GM18526 (cell line): ENCODE measurements around the gene FAM83G.

ENCODE experiments used
- POLR2A ChIP-seq: IDR thresholded peaks from 3 replicates; pipeline ENCODE4 v1.6.1; 2011; ENCODE audit not compliant: insufficient read length; ENCODE audit errors: extremely low read depth

The FAM83G gene

DNA sequence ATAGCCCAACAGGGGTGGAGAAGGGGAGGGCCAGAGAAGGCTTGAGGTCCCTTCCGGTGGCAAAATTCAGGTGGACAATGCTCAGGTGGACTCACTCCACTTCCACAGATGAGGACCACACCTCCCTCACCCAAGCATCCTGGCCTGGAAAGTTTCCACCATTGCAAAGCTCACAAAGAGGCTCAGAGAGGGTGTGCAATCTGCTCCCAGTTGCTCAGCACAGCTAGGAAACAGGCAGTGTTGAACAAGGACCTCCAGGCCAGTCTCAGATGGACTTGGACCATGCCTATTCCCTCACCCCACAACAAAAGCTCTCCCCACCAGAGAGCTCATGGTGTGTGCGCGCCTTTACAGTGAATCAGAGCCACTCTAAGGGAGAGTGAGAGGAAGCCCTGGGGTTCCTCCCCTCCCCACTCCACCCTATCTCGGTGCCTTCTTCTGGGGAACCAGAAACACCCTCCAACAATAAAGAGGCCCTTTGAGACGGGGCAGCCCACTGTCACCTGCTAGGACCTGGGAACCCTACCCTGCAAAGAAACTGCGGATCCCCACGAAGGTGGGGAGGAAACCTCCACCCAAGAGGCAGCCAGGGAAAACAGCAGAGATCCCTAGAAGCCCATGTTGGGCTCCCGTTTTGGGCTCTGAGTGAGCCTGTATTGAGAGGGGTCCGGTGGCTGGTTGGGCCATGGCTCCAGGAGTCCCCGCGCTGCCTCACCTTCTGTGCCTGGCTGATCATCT lies 1.6 kb downstream of the FAM83G start:
- no peak for TF ChIP-seq POLR2A

DNA sequence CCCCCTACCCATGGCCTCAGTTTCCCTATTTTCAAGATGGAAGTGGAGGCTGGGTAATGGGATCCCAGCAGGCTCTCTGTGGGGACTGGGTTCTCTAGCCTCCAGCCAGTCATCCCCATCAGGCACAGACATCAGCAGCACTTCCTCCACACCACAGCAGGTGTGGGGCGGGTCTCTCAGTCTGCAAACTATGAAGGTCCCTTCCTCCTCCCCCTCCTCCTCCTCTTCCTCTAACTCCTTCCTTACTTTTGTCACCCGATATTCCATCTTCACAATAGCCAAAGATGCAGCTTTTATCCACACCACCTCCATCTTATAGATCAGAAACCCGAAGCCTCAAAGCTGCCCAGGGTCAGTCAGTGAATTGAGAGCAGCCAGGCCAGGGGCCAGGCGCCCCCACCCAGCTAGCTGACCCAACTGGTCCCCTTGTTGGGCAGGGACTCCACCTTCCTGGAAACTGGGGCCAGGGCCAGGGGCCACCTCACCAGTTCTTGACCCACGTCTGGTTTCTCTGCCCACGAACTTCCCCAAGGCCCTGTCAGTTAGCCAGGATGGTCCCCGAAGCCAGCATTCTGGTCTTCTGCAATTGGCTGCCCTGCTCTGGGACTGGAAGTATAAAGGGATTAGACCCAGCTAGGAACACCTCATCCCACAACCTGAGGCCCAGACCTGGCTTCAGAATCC lies 2.5 kb downstream of the FAM83G start:
- no peak for TF ChIP-seq POLR2A

DNA sequence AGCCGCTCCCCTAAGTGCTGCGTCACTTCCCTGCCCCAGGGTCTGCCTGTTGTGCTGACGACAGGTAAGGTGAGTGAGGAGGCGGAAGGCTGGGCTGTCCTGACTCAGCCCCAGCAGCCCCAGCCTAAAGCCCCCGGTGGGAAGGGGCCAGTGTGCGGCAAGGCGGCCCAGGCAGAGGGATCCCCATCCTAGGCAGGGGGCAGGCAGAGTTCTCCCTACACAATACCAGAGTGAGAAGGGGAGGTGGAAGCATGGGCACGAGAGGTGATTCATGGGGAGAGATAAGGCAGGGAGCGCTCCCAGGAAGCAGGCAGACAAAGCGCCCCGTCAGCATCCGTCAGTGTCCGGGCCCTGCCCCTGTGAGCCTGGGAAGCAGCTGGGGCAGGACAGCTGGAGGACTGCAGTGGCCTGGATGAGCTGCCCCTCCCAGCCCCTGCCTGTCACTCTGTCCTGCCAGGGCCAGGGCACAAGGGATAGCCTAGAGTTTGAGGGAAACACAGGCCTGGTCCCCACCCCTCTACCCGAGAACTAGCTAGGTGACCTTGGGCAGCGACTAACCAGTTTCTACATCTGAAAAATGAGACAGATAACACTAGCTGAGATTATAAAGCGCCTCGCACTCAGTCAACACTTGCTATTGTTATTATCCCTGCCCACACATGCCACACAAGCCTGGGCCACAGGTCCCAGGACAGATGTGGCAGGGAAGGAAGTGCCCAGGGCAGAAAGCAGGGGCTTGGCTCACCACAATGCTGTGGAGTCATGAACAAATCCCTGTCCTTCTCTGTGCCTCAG lies 3.8 kb downstream of the FAM83G start:
- no peak for TF ChIP-seq POLR2A

DNA sequence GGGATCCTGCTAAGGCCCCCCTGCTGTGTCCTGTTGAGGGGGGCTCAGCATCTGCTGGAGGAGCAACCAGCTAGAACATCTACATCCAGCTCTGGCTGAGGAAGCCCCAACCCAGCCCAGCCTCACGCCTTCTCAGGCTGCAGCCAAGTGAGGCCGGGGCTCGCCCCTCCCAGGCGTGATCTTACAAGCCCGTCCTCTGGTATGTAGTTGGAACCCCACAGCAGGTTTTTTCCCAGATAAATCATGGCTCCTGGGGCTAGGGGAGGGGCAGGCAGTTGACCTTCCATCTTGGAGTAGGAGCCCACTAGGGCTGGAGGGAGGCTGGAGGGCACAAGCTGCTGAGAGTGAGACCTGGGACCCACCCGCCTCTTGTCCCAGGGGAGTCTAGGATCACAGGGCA lies 4.7 kb downstream of the FAM83G start:
- no peak for TF ChIP-seq POLR2A

DNA sequence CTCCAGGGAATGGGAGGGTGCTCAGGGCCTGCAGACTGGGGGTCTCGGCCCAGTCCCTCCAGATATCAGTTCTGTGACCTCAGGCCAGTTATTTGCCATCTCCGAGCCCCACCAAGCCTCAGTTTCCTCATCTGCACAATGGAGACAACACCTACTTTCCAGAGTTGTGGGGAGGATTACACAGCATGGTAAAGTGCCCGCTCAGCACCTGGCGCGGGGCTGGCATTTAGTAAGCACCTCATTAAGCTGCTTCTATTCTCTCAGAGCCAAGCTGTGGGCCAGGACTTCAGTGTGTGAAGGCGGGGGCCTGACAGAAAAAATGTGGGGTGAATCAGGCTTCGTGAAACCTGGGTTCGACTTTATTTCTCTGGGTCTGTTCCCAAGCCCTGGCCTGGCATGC lies 5.2 kb downstream of the FAM83G start:
- no peak for TF ChIP-seq POLR2A

DNA sequence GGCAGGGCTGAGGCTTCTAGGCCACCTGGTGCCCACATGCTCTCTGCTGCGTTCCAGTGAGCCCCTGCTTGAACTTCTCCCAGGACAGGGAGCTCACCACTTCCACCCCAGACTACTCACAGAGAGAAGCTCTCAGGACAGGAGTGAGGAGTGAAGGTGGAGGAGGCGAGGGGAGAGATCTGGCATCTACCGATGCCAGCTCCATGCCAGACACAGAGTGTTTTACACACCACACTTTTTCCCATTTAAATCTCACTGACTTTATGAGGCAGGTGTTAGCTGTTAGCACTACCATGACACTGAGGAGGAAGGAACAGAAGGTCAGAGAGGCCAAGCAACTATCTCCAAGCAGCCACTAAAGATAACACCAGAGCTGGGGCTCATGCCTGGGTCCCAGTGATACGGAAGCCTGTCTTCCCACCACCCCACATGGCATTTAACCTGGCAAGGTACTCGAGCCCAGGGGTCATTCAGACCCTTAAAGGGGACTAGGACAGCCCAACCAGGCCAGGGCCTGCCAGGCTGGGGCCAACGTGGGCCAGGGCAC lies 6.8 kb downstream of the FAM83G start:
- no peak for TF ChIP-seq POLR2A

DNA sequence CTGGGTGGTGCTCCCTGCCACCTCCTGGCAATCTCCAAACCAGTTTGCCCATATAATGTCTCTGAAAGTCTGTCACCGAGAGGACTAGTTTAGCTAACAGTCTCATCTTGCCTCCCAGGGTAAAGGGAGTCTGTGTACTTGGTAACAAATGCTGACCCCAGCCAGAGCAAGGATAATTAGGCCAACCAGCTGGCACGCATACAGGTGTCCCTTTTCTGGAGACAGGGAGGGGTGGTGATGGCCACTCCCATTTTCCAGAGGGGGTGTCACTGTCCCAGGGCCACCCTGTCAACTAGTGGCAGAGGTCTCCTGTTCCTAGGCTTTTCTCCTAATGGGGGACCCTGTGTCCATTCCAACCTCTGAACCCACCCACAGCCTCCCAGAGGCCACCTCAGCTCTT lies 8.1 kb downstream of the FAM83G start:
- TF ChIP-seq POLR2A = no peak

DNA sequence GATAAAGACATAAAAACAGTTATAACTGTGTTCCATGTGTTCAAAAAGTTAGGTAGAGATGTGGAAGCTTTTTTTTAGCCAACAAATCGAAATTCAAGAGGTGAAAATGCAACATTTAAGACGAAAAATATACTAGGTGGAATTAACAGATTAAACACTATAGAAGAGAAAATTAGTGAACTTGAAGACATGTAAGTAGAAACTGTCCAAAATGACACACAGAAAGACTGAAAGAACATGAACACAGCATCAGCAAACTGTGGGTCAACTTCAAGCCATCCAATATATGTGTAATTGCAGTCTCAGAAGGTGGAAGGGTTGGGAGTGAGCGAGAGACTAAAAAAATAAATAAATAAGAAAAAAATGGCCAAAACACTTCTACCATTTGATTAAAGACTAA lies 9.3 kb downstream of the FAM83G start:
- no peak for TF ChIP-seq POLR2A

DNA sequence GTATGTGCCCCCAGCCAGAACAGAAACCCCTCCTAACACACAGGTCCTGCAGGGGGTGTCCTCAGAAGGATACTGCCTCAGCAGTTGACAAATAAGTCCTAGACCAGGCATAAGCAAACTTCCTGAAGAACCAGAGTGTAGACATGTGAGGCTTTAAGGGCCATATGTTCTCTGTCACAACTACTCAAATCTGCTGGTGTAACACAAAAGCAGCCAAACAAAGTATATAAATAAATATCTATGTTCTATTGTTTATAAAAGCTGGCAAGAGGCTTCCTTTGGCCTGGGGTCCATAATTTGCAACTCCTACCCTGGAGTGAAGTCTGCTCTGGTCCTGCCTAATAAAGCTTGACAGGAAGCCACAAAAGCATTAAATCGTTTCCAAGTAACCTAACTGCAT lies 9.9 kb downstream of the FAM83G start:
- TF ChIP-seq POLR2A = no peak

DNA sequence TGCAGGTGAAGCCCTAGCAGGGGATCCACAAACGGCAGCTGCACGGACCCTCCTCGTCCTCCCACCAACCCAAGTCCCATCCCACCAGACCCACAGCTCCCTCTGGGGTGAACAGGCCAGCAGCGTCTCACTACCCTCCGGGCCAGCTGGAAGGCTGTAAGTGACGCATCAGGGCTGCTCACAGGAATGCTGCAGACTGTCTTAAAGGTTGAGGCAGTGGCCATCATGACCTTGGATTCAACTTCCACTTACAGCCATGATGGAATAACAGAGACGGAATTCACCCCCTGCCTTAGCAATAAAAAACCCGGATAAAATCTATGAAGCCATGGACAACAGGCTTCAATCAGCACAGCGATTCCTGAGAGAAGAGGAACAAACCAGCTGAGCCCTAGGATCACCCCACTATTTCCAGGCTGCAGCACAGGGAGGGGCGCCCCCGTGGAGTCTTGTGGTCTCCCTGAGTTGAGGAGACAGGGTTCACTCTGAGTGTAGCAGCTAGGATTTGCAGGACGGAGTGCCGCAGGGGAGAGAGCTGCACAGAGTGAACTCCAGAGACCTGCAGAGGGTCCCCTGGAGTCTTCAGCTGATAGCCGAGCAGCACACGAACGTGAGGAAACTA lies 10.5 kb downstream of the FAM83G start:
- no peak for TF ChIP-seq POLR2A

DNA sequence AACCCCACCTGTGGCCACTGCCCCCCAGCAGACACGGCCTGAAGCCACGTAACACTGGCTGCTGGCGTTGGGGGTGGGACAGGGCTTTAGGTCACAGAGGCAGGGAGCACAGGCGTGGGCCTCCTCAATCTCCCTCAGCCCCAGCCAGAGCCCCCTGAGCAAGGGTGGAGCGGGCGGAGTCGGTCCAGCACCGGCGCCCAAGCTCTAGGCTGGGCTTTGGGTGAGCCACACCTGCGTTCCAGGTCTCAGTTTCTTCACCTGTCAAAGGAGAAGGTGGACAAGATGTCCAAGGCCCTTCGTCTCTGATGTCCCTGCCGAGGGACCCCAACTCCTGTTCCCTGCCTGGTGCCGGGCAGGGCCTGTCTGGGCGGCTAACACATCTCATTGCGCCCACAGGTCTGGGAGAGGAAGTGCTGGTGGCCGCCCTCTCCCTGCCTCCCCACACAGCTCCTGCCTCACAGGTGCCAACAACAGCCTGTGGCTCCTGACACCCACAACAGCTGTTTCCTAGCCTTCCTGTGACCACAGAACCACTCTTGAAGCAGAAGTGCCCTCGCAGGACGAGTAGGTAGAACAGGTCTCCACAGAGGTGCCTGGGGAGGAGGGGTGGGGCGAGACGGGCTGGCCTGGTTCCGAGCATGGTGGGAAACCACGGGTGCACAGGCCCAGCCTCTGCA lies 12.0 kb downstream of the FAM83G start:
- no peak for TF ChIP-seq POLR2A

DNA sequence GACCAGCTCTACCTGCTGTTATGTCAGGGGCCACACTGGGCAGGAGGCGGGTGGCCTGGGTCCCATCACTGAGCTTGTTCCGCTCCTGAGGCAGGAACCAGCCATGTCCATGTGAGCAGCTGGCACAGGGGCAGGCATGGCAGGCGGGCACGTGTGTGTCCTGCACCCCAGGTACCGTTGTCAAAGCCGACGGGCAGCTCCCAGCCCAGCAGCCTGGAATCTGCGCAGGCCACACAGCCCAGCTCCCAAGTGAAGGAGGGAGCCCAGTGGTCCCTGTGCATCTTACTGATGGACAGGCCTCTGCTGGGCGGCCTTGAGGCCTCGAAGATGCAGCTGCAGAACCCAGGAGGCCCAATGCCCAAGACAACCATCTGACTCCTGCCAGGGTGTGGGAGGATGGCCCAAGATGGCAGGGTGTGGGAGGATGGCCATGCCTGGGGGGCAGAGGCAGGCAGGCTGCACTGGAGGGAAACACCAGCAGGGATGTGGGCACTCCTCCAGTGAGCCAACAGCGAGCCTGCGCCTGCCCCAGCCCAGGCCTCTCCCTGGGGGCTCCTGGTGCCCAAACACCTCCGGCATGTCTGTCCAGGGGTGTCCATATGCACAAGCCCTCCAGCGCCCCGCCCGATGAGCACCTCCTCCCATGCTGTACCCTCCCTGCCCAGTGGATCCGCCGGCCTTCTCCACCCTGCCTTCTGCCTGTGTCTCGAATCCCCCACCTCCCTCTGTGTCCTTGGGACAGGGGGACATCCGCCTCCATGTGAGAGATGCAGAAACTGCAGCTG lies 12.8 kb downstream of the FAM83G start:
- no peak for TF ChIP-seq POLR2A

DNA sequence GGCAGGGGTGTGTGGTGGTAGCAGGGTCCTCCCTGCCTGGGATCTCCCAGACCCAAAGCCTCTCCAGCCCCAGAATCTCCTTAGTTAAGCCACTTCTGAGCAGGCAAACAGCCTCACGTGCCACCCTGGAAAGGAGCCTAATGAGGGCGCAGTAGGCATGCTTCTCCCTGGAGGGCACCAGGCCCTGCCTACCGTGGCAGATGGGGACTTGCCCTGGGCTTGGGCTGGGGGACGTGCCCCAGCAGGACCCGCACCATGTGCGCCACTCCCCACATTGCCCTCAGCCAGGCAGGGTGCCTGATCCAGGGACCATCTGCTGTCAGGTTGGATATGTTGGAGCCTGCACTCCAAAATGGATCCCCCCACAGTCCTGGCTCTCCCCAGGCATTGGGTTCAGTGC lies 14.2 kb downstream of the FAM83G start:
- TF ChIP-seq POLR2A = no peak

DNA sequence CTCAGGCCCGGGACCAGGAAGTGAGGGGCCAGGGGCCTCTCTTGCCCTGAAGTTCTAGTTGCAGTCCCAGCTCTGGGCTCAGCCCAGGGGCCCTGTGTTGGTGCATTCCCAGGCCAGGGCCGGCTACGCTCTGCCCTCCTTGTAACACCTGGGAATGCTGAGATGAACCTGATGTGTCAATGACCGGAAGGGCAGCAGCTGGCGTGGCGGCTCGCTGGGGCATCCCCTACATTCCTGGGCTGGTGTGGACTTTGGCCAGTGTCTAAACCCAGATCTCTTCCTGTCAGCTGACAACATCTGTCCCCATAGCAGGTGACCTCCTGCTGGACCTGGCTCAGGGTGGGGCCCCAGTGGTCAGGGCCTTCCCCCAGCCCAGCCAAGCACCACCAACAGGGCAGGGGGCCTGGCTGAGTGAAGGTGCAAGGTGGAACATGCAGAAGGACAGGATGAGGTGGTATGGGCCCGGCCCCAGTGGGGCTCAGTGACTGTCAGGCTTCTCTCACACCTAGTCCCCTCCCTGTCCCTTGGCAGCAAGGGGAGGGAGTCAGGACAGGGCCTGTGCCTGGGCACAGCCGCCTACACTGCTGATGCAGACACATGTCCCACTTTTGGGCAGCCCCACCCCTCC lies 15.9 kb downstream of the FAM83G start:
- TF ChIP-seq POLR2A = no peak
